Right cardiac atrium (tissue), 5 donors: Measurements from ENCODE around the gene SULT1C2. TPM values are rescaled to one million over a fixed set of nuclear protein-coding genes. Genes with fewer than 3 reads are reported as not detected.
A peak's percentile ranks its signal among the peaks of the same experiment; 100 is the strongest.
"Not testable (repeated sequence)": the region's sequence is repeated elsewhere in the genome, so short reads cannot be mapped to it uniquely, and the experiment has no call there.

Experiments
- ATAC-seq, 2 donors: fragments of 200-7000 bp; cut with Tn5 transposase; one replicate each; pipeline versions ENCODE4 v1.8.0 to v1.9.1; 2020; ENCODE audit warnings: moderate library complexity in 2 of 2, mild to moderate bottlenecking in 1 of 2
- DNase-seq, 3 donors: peaks; one replicate each; pipeline ENCODE4 v3.0.0-alpha.2; 2020
- H3K27ac ChIP-seq: one replicate; pipeline ENCODE4 v1.5.1; 2013; ENCODE audit warnings: mild to moderate bottlenecking, low read length, control low read depth, moderate library complexity
- H3K27me3 ChIP-seq: one replicate; pipeline ENCODE4 v1.6.1; 2013; ENCODE audit not compliant: control insufficient read depth, insufficient read depth
- H3K4me1 ChIP-seq: one replicate; pipeline ENCODE4 v1.6.1; 2013; ENCODE audit warnings: low read length; ENCODE audit not compliant: control insufficient read depth, insufficient read depth
- H3K4me3 ChIP-seq: one replicate; pipeline ENCODE4 v1.5.1; 2013; ENCODE audit warnings: low read length, control low read depth
- H3K9me3 ChIP-seq: one replicate; pipeline ENCODE4 v1.6.1; 2013; ENCODE audit warnings: low read length; ENCODE audit not compliant: control insufficient read depth
- WGBS: extraction: QIAGEN DNeasy Blood & Tissue Kit; methylation state at CpG from one replicate; pipeline ENCODE4 v1.1.7; 2013; 5-methylcytosine and 5-hydroxymethylcytosine counted together
- intact Hi-C, 4 donors: fragments of 100-400 bp; cut with DNase I; formaldehyde crosslinking; loops; one replicate each; pipeline versions ENCODE4 v1.11.0 to v1.14.0; 2022 to 2023
- polyA plus RNA-seq: library from polyadenylated mRNA; stranded (reverse); fragments of 200-250 nt; gene quantifications from one replicate; pipeline ENCODE4 v1.2.3, GENCODE V29; 2013
- total RNA-seq, 4 donors: library from RNA; stranded (reverse); fragmentation: NEBNext Ultra II Directional; extraction: Animal tissue kit (Norgen Biotek cat#: 25700); gene quantifications; one replicate each; pipeline ENCODE4 v1.2.1, GENCODE V29; 2021
- donor health status: healthy with polysubstance abuse.
- donor health status: DM: no; HTN: yes; CAD: no.
- donor health status: DM: no; HTN: no; CAD: no.
- donor health status: DM: no; HTN: yes; CAD: no; lungs with severe emphysema.
- donor health status: DM: yes; HTN: yes; CAD: no.

SULT1C2 gene
- total and polyA plus RNA-seq, 5 donors = 0.20 to 2.4 (median 0.71) TPM

- Histone ChIP-seq H3K27me3 (no peaks in the 10 kb centered on the region), H3K4me1 (no peaks in the 10 kb centered on the region), H3K27ac (no peak overlapping the region), H3K4me3 (no peak overlapping the region), H3K9me3 (no peaks in the 10 kb centered on the region)
- DNase-seq (no peak), ATAC-seq (peak in 1 of 2 donors; percentile 46)
- intact Hi-C loops = no loop called here
- 66% methylated on average over 5 of the region's 5 CpGs for WGBS
Observed at GRCh38 chr2:108267101-108267500, 21.6 kb upstream of the SULT1C2 start.

- no peaks in the 10 kb centered on the region for H3K9me3 ChIP-seq
- no peak for DNase-seq
- H3K27ac ChIP-seq = no peak overlapping the region
- H3K4me3 ChIP-seq = no peak overlapping the region
- H3K27me3 ChIP-seq = no peaks in the 10 kb centered on the region
- intact Hi-C loops = no loop called here
- WGBS = 80% methylated on average over 4 of the region's 4 CpGs
- H3K4me1 ChIP-seq = no peaks in the 10 kb centered on the region
- no peak for ATAC-seq
Observed at GRCh38 chr2:108268001-108268400, 20.7 kb upstream of the SULT1C2 start.

GRCh38 chr2:108270346-108270745, 18.3 kb upstream of the SULT1C2 start:
- ATAC-seq = no peak
- Histone ChIP-seq H3K4me1 (no peaks in the 10 kb centered on the region), H3K27ac (no peak overlapping the region), H3K27me3 (no peaks in the 10 kb centered on the region), H3K4me3 (no peak overlapping the region), H3K9me3 (no peaks in the 10 kb centered on the region)
- intact Hi-C loops = no loop called here
- no peak for DNase-seq
- 92% methylated on average over 3 of the region's 3 CpGs for WGBS

GRCh38 chr2:108270768-108271506, 17.8 kb upstream of the SULT1C2 start:
- Histone ChIP-seq H3K4me3 (no peak overlapping the region), H3K9me3 (no peaks in the 10 kb centered on the region), H3K27ac (no peak overlapping the region), H3K4me1 (no peaks in the 10 kb centered on the region), H3K27me3 (no peaks in the 10 kb centered on the region)
- peak in 1 of 2 donors; percentile 25 for ATAC-seq
- WGBS = 72% methylated on average over 5 of the region's 5 CpGs
- intact Hi-C loops = no loop called here
- no peak for DNase-seq

- ATAC-seq (peak in 1 of 2 donors; percentile 63), DNase-seq (no peak)
- Histone ChIP-seq H3K4me1 (no peaks in the 10 kb centered on the region), H3K27me3 (no peaks in the 10 kb centered on the region), H3K4me3 (no peak overlapping the region), H3K9me3 (no peaks in the 10 kb centered on the region), H3K27ac (no peak overlapping the region)
- 51% methylated on average over 7 of the region's 7 CpGs for WGBS
- intact Hi-C loops = no loop called here
Observed at GRCh38 chr2:108271691-108272253, 16.9 kb upstream of the SULT1C2 start.

- H3K27me3 ChIP-seq = no peaks in the 10 kb centered on the region
- H3K4me3 ChIP-seq = no peak overlapping the region
- ATAC-seq (no peak), DNase-seq (no peak)
- WGBS = 64% methylated on average over 2 of the region's 2 CpGs
- no peaks in the 10 kb centered on the region for H3K9me3 ChIP-seq
- H3K27ac ChIP-seq = no peak overlapping the region
- no peaks in the 10 kb centered on the region for H3K4me1 ChIP-seq
- intact Hi-C loops = no loop called here
Observed at GRCh38 chr2:108278631-108279030, 10.1 kb upstream of the SULT1C2 start.

- Histone ChIP-seq H3K9me3 (no peaks in the 10 kb centered on the region), H3K27ac (no peak overlapping the region), H3K4me1 (no peaks in the 10 kb centered on the region), H3K4me3 (no peak overlapping the region), H3K27me3 (no peaks in the 10 kb centered on the region)
- DNase-seq (no peak), ATAC-seq (no peak)
- WGBS = 77% methylated on average over 5 of the region's 5 CpGs
- intact Hi-C loops = no loop called here
Observed at GRCh38 chr2:108279468-108279867, 9.2 kb upstream of the SULT1C2 start.

GRCh38 chr2:108280466-108280865, 8.2 kb upstream of the SULT1C2 start:
- intact Hi-C loops = no loop called here
- no peak for ATAC-seq
- WGBS = 65% methylated on average over 3 of the region's 3 CpGs
- Histone ChIP-seq H3K4me1 (no peaks in the 10 kb centered on the region), H3K9me3 (no peaks in the 10 kb centered on the region), H3K4me3 (no peak overlapping the region), H3K27ac (no peak overlapping the region), H3K27me3 (no peaks in the 10 kb centered on the region)
- DNase-seq = no peak

- H3K4me3 ChIP-seq, intact Hi-C loops, DNase-seq, H3K27ac ChIP-seq, H3K4me1 ChIP-seq, H3K9me3 ChIP-seq, ATAC-seq, H3K27me3 ChIP-seq: not testable (repeated sequence)
- 95% methylated on average over 7 of the region's 7 CpGs for WGBS
Observed at GRCh38 chr2:108284566-108284965, 4.1 kb upstream of the SULT1C2 start.

GRCh38 chr2:108285616-108286015, 3.1 kb upstream of the SULT1C2 start:
- no peaks in the 10 kb centered on the region for H3K27me3 ChIP-seq
- no peak overlapping the region for H3K4me3 ChIP-seq
- no peak for ATAC-seq
- no peaks in the 10 kb centered on the region for H3K9me3 ChIP-seq
- H3K27ac ChIP-seq = no peak overlapping the region
- no peak for DNase-seq
- intact Hi-C loops = no loop called here
- WGBS = 96% methylated on average over 5 of the region's 5 CpGs
- peaks cover 2% of the 10 kb centered on the region for H3K4me1 ChIP-seq

- intact Hi-C loops = no loop called here
- Histone ChIP-seq H3K9me3 (no peaks in the 10 kb centered on the region), H3K27ac (no peak overlapping the region), H3K27me3 (no peaks in the 10 kb centered on the region), H3K4me1 (peaks cover 2% of the 10 kb centered on the region), H3K4me3 (no peak overlapping the region)
- no peak for DNase-seq
- WGBS = 91% methylated on average over 2 of the region's 2 CpGs
- no peak for ATAC-seq
Observed at GRCh38 chr2:108287169-108287568, 1.5 kb upstream of the SULT1C2 start.
